DND-41 (cell line): ENCODE results near the gene VPS54.

Experiments used
- ATAC-seq: fragments of 200-7000 bp; cut with Tn5 transposase; 3 replicates; pipeline ENCODE4 v1.9.1; 2021; ENCODE audit warnings: low read depth; ENCODE audit not compliant: insufficient read depth
- DNase-seq: peaks from one replicate; pipeline ENCODE4 v3.0.0-alpha.2; 2020
- H2AFZ ChIP-seq: 2 replicates; pipeline ENCODE4 v1.6.0; 2012; ENCODE audit warnings: low read depth, low read length
- H3K27ac ChIP-seq: 2 replicates; pipeline ENCODE4 v1.5.1; 2012; ENCODE audit warnings: low read length, inconsistent platforms
- H3K27me3 ChIP-seq: fragments of 200-600 bp; sonication (generic); 2 replicates; pipeline ENCODE4 v1.6.0; 2012; ENCODE audit warnings: low read length, mild to moderate bottlenecking, inconsistent platforms; ENCODE audit not compliant: insufficient read depth, poor library complexity
- H3K36me3 ChIP-seq: 2 replicates; pipeline ENCODE4 v1.5.1; 2012; ENCODE audit warnings: low read length, inconsistent platforms; ENCODE audit not compliant: insufficient read depth
- H3K4me1 ChIP-seq: 2 replicates; pipeline ENCODE4 v1.5.1; 2012; ENCODE audit warnings: mild to moderate bottlenecking, low read length; ENCODE audit not compliant: insufficient read depth
- H3K4me2 ChIP-seq: 2 replicates; pipeline ENCODE4 v1.6.0; 2012; ENCODE audit warnings: mild to moderate bottlenecking, moderate library complexity, low read length, inconsistent platforms; ENCODE audit not compliant: insufficient read depth
- H3K4me3 ChIP-seq, 2 experiments: fragments of 200-600 bp in 1 of 2; shearing (Covaris generic) in 1 of 2; 2 replicates each; pipeline ENCODE4 v1.5.1; 2012 to 2016; ENCODE audit warnings: inconsistent platforms in 2 of 2, low read length in 2 of 2, mild to moderate bottlenecking in 2 of 2, low read depth in 1 of 2, moderate library complexity in 1 of 2
- H3K79me2 ChIP-seq: 2 replicates; pipeline ENCODE4 v1.6.0; 2012; ENCODE audit warnings: low read length, inconsistent platforms; ENCODE audit not compliant: insufficient read depth
- H3K9ac ChIP-seq: 2 replicates; pipeline ENCODE4 v1.6.0; 2012; ENCODE audit warnings: low read depth, mild to moderate bottlenecking, inconsistent platforms, low read length, moderate library complexity
- H3K9me3 ChIP-seq: 2 replicates; pipeline ENCODE4 v1.5.1; 2012; ENCODE audit warnings: low read length, moderate library complexity, mild to moderate bottlenecking, inconsistent platforms; ENCODE audit not compliant: insufficient read depth, severe bottlenecking
- H4K20me1 ChIP-seq: 2 replicates; pipeline ENCODE4 v1.6.0; 2012; ENCODE audit warnings: low read length; ENCODE audit not compliant: insufficient read depth
- CTCF ChIP-seq: IDR thresholded peaks from 2 replicates; pipeline ENCODE4 v1.5.1; 2012; ENCODE audit warnings: borderline replicate concordance, low read length, moderate library complexity, mild to moderate bottlenecking; ENCODE audit not compliant: poor library complexity, severe bottlenecking; ENCODE audit errors: extremely low read depth
- EZH2 ChIP-seq: IDR thresholded peaks from 3 replicates; pipeline ENCODE4 v1.6.1; 2012; ENCODE audit warnings: borderline replicate concordance, low read depth, mild to moderate bottlenecking, moderate library complexity, low read length, inconsistent platforms; ENCODE audit not compliant: severe bottlenecking

Gene VPS54

GRCh38 chr2:64035072-64035942, 16.1 kb upstream of the VPS54 start:
- H3K9me3 ChIP-seq: no peaks in the 10 kb centered on the region
- no peaks in the 10 kb centered on the region for H3K36me3 ChIP-seq
- H2AFZ ChIP-seq: no peak overlapping the region
- H3K27me3 ChIP-seq: no peaks in the 10 kb centered on the region
- no peak overlapping the region for H3K27ac ChIP-seq
- no peak for TF ChIP-seq EZH2
- TF ChIP-seq CTCF: no peak
- ATAC-seq (no peak), DNase-seq (no peak)
- no peak overlapping the region for H3K9ac ChIP-seq
- H3K4me1 ChIP-seq: peaks cover 20% of the 10 kb centered on the region
- no peaks in the 10 kb centered on the region for H4K20me1 ChIP-seq
- no peaks in the 10 kb centered on the region for H3K79me2 ChIP-seq
- no peak overlapping the region for H3K4me2 ChIP-seq
- no peak overlapping the region for H3K4me3 ChIP-seq

GRCh38 chr2:64029116-64029665, 10.0 kb upstream of the VPS54 start:
- Histone ChIP-seq H2AFZ (no peak overlapping the region), H3K79me2 (no peaks in the 10 kb centered on the region), H4K20me1 (no peaks in the 10 kb centered on the region), H3K4me3 (no peak overlapping the region), H3K9me3 (no peaks in the 10 kb centered on the region), H3K27ac (no peak overlapping the region), H3K9ac (no peak overlapping the region), H3K27me3 (no peaks in the 10 kb centered on the region), H3K4me2 (no peak overlapping the region), H3K36me3 (no peaks in the 10 kb centered on the region), H3K4me1 (peaks cover 12% of the 10 kb centered on the region)
- ATAC-seq (no peak), DNase-seq (no peak)
- no peak for TF ChIP-seq EZH2
- no peak for TF ChIP-seq CTCF

- no peak overlapping the region for H3K4me3 ChIP-seq
- no peaks in the 10 kb centered on the region for H4K20me1 ChIP-seq
- H3K4me2 ChIP-seq: peak overlapping the region; percentile 14; the same call in 1 of the 2 replicates
- H3K79me2 ChIP-seq: no peaks in the 10 kb centered on the region
- DNase-seq: peak; percentile 19
- H2AFZ ChIP-seq: peak overlapping the region; percentile 42; the same call in 1 of the 2 replicates
- no peaks in the 10 kb centered on the region for H3K27me3 ChIP-seq
- peaks cover 21% of the 10 kb centered on the region for H3K4me1 ChIP-seq
- H3K36me3 ChIP-seq: no peaks in the 10 kb centered on the region
- TF ChIP-seq EZH2 (no peak), CTCF (no peak)
- no peaks in the 10 kb centered on the region for H3K9me3 ChIP-seq
- ATAC-seq: peak; percentile 93
- H3K9ac ChIP-seq: no peak overlapping the region
- no peak overlapping the region for H3K27ac ChIP-seq
These were observed 6.5 kb upstream of the VPS54 start for GRCh38 chr2:64025741-64026140.
